ENCODE measurements around the gene ZNF492. TPM values are rescaled to one million over a fixed set of nuclear protein-coding genes. Genes with fewer than 3 reads are reported as not detected.
A peak's percentile ranks its signal among the peaks of the same experiment; 100 is the strongest.
"Not testable (repeated sequence)": the region's sequence is repeated elsewhere in the genome, so short reads cannot be mapped to it uniquely, and the experiment has no call there.

ZNF492 gene
- total RNA-seq (1 to 10 TPM; 1.5 TPM), polyA plus RNA-seq (0.38 TPM)

DNA sequence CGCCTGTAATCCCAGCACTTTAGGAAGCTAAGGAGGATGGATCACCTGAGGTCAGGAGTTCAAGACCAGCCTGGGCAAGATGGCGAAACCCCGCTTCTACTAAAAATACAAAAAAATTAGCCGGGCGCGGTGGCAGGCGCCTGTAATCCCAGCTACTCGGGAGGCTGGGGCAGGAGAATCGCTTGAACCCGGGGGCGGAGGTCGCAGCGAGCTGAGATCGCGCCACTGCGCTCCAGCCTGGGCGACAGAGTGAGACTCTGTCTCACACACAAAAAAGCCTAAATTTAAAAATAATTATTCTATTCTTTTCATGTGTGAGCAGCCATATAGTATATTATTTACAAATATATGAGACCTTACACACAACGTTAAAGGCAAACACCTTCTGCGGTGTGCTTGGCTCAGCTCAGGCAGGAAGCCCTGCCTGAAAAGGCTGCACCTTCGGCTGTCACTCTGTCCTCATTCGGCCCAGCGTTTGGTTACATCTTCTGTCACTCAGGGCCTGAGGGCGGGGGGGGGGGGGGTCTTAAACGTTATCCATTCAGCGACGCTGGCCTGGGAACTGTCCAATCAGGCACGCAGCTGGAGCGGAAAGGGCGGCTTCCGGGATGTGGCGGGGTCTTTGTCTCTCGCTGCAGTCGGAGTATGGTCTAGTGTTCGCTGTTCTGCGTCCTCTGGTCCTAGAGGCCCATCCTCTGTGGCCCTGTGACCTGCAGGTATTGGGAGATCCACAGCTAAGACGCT is at the start of gene ZNF492:
TSS of gene ZNF492 (plus strand) at position 619 of the 744 bp plus-strand sequence. CDS start 19,076 bp downstream, outside the sequence.
- H3K9me3 ChIP-seq (ENCODE audit: low read length); H3K36me3 ChIP-seq (ENCODE audit: insufficient read depth, low read length); H3K4me1 ChIP-seq (ENCODE audit: insufficient read depth, low read length); H3K27me3 Mint-ChIP-seq; H3K27ac ChIP-seq (ENCODE audit: low read depth, low read length); H3K36me3 Mint-ChIP-seq; CTCF ChIA-PET; H3K27me3 ChIP-seq (ENCODE audit: insufficient read depth, low read length, poor library complexity, severe bottlenecking); H3K9me3 Mint-ChIP-seq: not testable (repeated sequence)
- Mint-ChIP-seq H3K27ac (peak within 1 kb of the TSS; percentile 29 to 98 (median 71)), H3K4me3 (peak within 1 kb of the TSS; percentile 81 to 92 (median 89)), H3K4me1 (peaks cover 4 to 10% (median 5%) of the 10 kb centered on the region in 3 donors)
- DNase-seq, result peak; percentile 33 to 82 (median 73)
- H3K4me3 ChIP-seq (ENCODE audit: low read length), result peak within 1 kb of the TSS; percentile 53
- POLR2A ChIA-PET, result interaction anchor here (1.0 kb wide), 1 partner anchor 1399 kb away, joined by 5 read pairs; no protein-coding TSS in a partner anchor

DNA sequence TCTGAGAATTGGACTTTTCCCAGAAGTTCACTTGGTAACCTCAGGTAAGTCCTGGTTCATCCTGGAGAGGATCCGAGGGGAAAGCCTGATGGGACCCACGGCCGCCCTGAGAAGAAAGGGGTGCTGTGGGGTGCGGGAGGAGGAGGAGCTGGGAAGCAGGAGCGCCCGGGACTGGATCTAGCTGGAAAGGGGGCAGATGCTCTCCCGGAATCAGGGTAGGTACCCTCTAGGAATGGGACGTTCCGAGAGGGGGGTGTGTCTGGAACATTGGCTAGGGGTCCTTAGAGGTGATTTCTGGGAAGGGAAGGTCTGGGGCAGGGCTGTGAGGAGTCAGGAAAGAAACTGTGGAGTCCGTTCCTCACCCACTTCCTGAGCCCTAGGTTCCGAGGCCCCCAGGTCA is 38.7 kb upstream of the ZNF492 start:
- Mint-ChIP-seq H3K4me3 (no peak overlapping the region), H3K4me1 (no peaks in the 10 kb centered on the region), H3K27me3 (peaks cover 3 to 5% of the 10 kb centered on the region in 2 donors), H3K9me3 (peaks cover 13 to 27% (median 16%) of the 10 kb centered on the region in 5 donors), H3K27ac (no peak overlapping the region), H3K36me3 (no peaks in the 10 kb centered on the region)
- CTCF ChIA-PET, result no interaction called here
- Histone ChIP-seq H3K27me3 (ENCODE audit: insufficient read depth, low read length, poor library complexity, severe bottlenecking) (no peaks in the 10 kb centered on the region), H3K4me1 (ENCODE audit: insufficient read depth, low read length) (no peaks in the 10 kb centered on the region), H3K9me3 (ENCODE audit: low read length) (no peaks in the 10 kb centered on the region), H3K4me3 (ENCODE audit: low read length) (no peak overlapping the region), H3K27ac (ENCODE audit: low read depth, low read length) (no peak overlapping the region), H3K36me3 (ENCODE audit: insufficient read depth, low read length) (no peaks in the 10 kb centered on the region)
- POLR2A ChIA-PET, result no interaction called here
- DNase-seq, result no peak

GRCh38 chr19:22595918-22596341 is 38.2 kb upstream of the ZNF492 start:
- Mint-ChIP-seq H3K4me3 (no peak overlapping the region), H3K36me3 (no peaks in the 10 kb centered on the region), H3K9me3 (peaks cover 8 to 28% (median 16%) of the 10 kb centered on the region in 5 donors), H3K27ac (no peak overlapping the region), H3K27me3 (peaks cover 3 to 5% of the 10 kb centered on the region in 2 donors), H3K4me1 (no peaks in the 10 kb centered on the region)
- ChIA-PET CTCF (no interaction called here), POLR2A (no interaction called here)
- no peaks in the 10 kb centered on the region for H3K9me3 ChIP-seq (ENCODE audit: low read length)
- no peaks in the 10 kb centered on the region for H3K27me3 ChIP-seq (ENCODE audit: insufficient read depth, low read length, poor library complexity, severe bottlenecking)
- H3K36me3 ChIP-seq (ENCODE audit: insufficient read depth, low read length), result no peaks in the 10 kb centered on the region
- H3K4me3 ChIP-seq (ENCODE audit: low read length), result no peak overlapping the region
- H3K27ac ChIP-seq (ENCODE audit: low read depth, low read length), result no peak overlapping the region
- no peaks in the 10 kb centered on the region for H3K4me1 ChIP-seq (ENCODE audit: insufficient read depth, low read length)
- no peak for DNase-seq

GRCh38 chr19:22600690-22601648 is 33.2 kb upstream of the ZNF492 start:
- Mint-ChIP-seq H3K9me3 (peaks cover 0 to 23% (median 12%) of the 10 kb centered on the region in 5 donors), H3K4me3 (no peak overlapping the region), H3K27ac (no peak overlapping the region), H3K36me3 (no peaks in the 10 kb centered on the region), H3K4me1 (no peaks in the 10 kb centered on the region), H3K27me3 (peaks cover 5 to 6% of the 10 kb centered on the region in 2 donors)
- no peak for DNase-seq
- Histone ChIP-seq H3K4me1 (ENCODE audit: insufficient read depth, low read length) (no peaks in the 10 kb centered on the region), H3K27ac (ENCODE audit: low read depth, low read length) (no peak overlapping the region), H3K36me3 (ENCODE audit: insufficient read depth, low read length) (no peaks in the 10 kb centered on the region), H3K9me3 (ENCODE audit: low read length) (no peaks in the 10 kb centered on the region), H3K4me3 (ENCODE audit: low read length) (no peak overlapping the region), H3K27me3 (ENCODE audit: insufficient read depth, low read length, poor library complexity, severe bottlenecking) (no peaks in the 10 kb centered on the region)
- ChIA-PET POLR2A (no interaction called here), CTCF (no interaction called here)

GRCh38 chr19:22601906-22602630 is 32.1 kb upstream of the ZNF492 start:
- no peak overlapping the region for H3K27ac ChIP-seq (ENCODE audit: low read depth, low read length)
- no peaks in the 10 kb centered on the region for H3K4me1 Mint-ChIP-seq
- ChIA-PET POLR2A (no interaction called here), CTCF (no interaction called here)
- no peaks in the 10 kb centered on the region for H3K27me3 ChIP-seq (ENCODE audit: insufficient read depth, low read length, poor library complexity, severe bottlenecking)
- H3K4me1 ChIP-seq (ENCODE audit: insufficient read depth, low read length), result no peaks in the 10 kb centered on the region
- H3K9me3 ChIP-seq (ENCODE audit: low read length), result no peaks in the 10 kb centered on the region
- no peak overlapping the region for H3K4me3 Mint-ChIP-seq
- peaks cover 0 to 28% (median 15%) of the 10 kb centered on the region in 5 donors for H3K9me3 Mint-ChIP-seq
- H3K36me3 Mint-ChIP-seq, result no peaks in the 10 kb centered on the region
- DNase-seq, result no peak
- peaks cover 5 to 6% of the 10 kb centered on the region in 2 donors for H3K27me3 Mint-ChIP-seq
- H3K4me3 ChIP-seq (ENCODE audit: low read length), result no peak overlapping the region
- H3K36me3 ChIP-seq (ENCODE audit: insufficient read depth, low read length), result no peaks in the 10 kb centered on the region
- H3K27ac Mint-ChIP-seq, result no peak overlapping the region

GRCh38 chr19:22602631-22603272 is 31.4 kb upstream of the ZNF492 start:
- Mint-ChIP-seq H3K27me3 (peaks cover 5 to 6% of the 10 kb centered on the region in 2 donors), H3K9me3 (peaks cover 0 to 24% (median 11%) of the 10 kb centered on the region in 5 donors), H3K4me1 (no peaks in the 10 kb centered on the region), H3K36me3 (no peaks in the 10 kb centered on the region), H3K4me3 (no peak overlapping the region), H3K27ac (no peak overlapping the region)
- POLR2A ChIA-PET, result no interaction called here
- Histone ChIP-seq H3K27ac (ENCODE audit: low read depth, low read length) (no peak overlapping the region), H3K36me3 (ENCODE audit: insufficient read depth, low read length) (no peaks in the 10 kb centered on the region), H3K9me3 (ENCODE audit: low read length) (no peaks in the 10 kb centered on the region), H3K4me1 (ENCODE audit: insufficient read depth, low read length) (no peaks in the 10 kb centered on the region), H3K4me3 (ENCODE audit: low read length) (no peak overlapping the region), H3K27me3 (ENCODE audit: insufficient read depth, low read length, poor library complexity, severe bottlenecking) (no peaks in the 10 kb centered on the region)
- no peak for DNase-seq
- CTCF ChIA-PET, result no interaction called here

- H3K27me3 Mint-ChIP-seq, result peaks cover 4 to 5% of the 10 kb centered on the region in 2 donors
- no peaks in the 10 kb centered on the region for H3K36me3 Mint-ChIP-seq
- Histone ChIP-seq H3K9me3 (ENCODE audit: low read length) (no peaks in the 10 kb centered on the region), H3K4me1 (ENCODE audit: insufficient read depth, low read length) (no peaks in the 10 kb centered on the region), H3K27ac (ENCODE audit: low read depth, low read length) (no peak overlapping the region), H3K4me3 (ENCODE audit: low read length) (no peak overlapping the region), H3K27me3 (ENCODE audit: insufficient read depth, low read length, poor library complexity, severe bottlenecking) (no peaks in the 10 kb centered on the region), H3K36me3 (ENCODE audit: insufficient read depth, low read length) (no peaks in the 10 kb centered on the region)
- ChIA-PET CTCF (no interaction called here), POLR2A (no interaction called here)
- H3K27ac Mint-ChIP-seq, result peak overlapping the region in 1 of 8 donors; percentile 88
- DNase-seq, result no peak
- H3K4me1 Mint-ChIP-seq, result no peaks in the 10 kb centered on the region
- peaks cover 0 to 20% (median 11%) of the 10 kb centered on the region in 5 donors for H3K9me3 Mint-ChIP-seq
- H3K4me3 Mint-ChIP-seq, result no peak overlapping the region
Observed at GRCh38 chr19:22603518-22604440, 30.3 kb upstream of the ZNF492 start.

Data from CD8-positive, alpha-beta memory T cell (primary cell).